H9 (cell line): ENCODE measurements around the gene DMAC2L. TPM values are rescaled to one million over a fixed set of nuclear protein-coding genes. Genes with fewer than 3 reads are reported as not detected.

Experiments used
- DNase-seq: peaks from one replicate; pipeline ENCODE4 v3.0.0-alpha.2; 2017
- H2AFZ ChIP-seq: one replicate; pipeline ENCODE4 v1.6.1; 2013; ENCODE audit warnings: mild to moderate bottlenecking, low read length, control low read depth, moderate library complexity
- H2AK5ac ChIP-seq: 2 replicates; pipeline ENCODE4 v1.6.1; 2013; ENCODE audit warnings: low read length, control low read depth, mixed read lengths; ENCODE audit not compliant: insufficient read length
- H2BK120ac ChIP-seq: one replicate; pipeline ENCODE4 v1.6.1; 2013; ENCODE audit warnings: low read depth, mild to moderate bottlenecking, low read length, control low read depth, inconsistent platforms; ENCODE audit not compliant: poor library complexity, severe bottlenecking
- H2BK12ac ChIP-seq: 2 replicates; pipeline ENCODE4 v1.6.1; 2013; ENCODE audit warnings: low read length, control low read depth, mixed read lengths, low read depth; ENCODE audit not compliant: insufficient read length
- H2BK15ac ChIP-seq: 2 replicates; pipeline ENCODE4 v1.6.1; 2013; ENCODE audit warnings: low read depth, low read length, control low read depth
- H2BK20ac ChIP-seq: one replicate; pipeline ENCODE4 v1.6.1; 2013; ENCODE audit warnings: low read depth, mild to moderate bottlenecking, low read length, control low read depth, inconsistent platforms; ENCODE audit not compliant: poor library complexity, severe bottlenecking
- H2BK5ac ChIP-seq: 2 replicates; pipeline ENCODE4 v1.6.1; 2013; ENCODE audit warnings: low read length, control low read depth, mixed read lengths; ENCODE audit not compliant: insufficient read length
- H3K14ac ChIP-seq: 2 replicates; pipeline ENCODE4 v1.6.1; 2013; ENCODE audit warnings: low read length, control low read depth; ENCODE audit not compliant: insufficient read depth
- H3K18ac ChIP-seq: 2 replicates; pipeline ENCODE4 v1.6.1; 2013; ENCODE audit warnings: low read depth, mild to moderate bottlenecking, mixed read lengths, low read length, control low read depth; ENCODE audit not compliant: insufficient read length
- H3K23ac ChIP-seq: 2 replicates; pipeline ENCODE4 v1.6.1; 2013; ENCODE audit warnings: low read length, control low read depth, mixed read lengths, low read depth; ENCODE audit not compliant: insufficient read length
- H3K23me2 ChIP-seq: 2 replicates; pipeline ENCODE4 v1.6.1; 2013; ENCODE audit warnings: low read depth, mild to moderate bottlenecking, mixed read lengths, low read length, control low read depth; ENCODE audit not compliant: insufficient read length, poor library complexity, severe bottlenecking
- H3K27ac ChIP-seq: 2 replicates; pipeline ENCODE4 v1.5.1; 2013; ENCODE audit warnings: low read length, control low read depth, mixed read lengths, low read depth; ENCODE audit not compliant: insufficient read length
- H3K27me3 ChIP-seq: 2 replicates; pipeline ENCODE4 v1.6.1; 2013; ENCODE audit warnings: low read length, control low read depth, inconsistent platforms; ENCODE audit not compliant: insufficient read depth
- H3K4ac ChIP-seq: 2 replicates; pipeline ENCODE4 v1.6.1; 2013; ENCODE audit warnings: low read depth, mild to moderate bottlenecking, control low read depth, inconsistent platforms, low read length, moderate library complexity
- H3K4me1 ChIP-seq: 2 replicates; pipeline ENCODE4 v1.6.1; 2013; ENCODE audit warnings: low read length, control low read depth, inconsistent platforms; ENCODE audit not compliant: insufficient read depth
- H3K4me2 ChIP-seq: 2 replicates; pipeline ENCODE4 v1.6.1; 2013; ENCODE audit warnings: low read length, control low read depth, mixed read lengths; ENCODE audit not compliant: insufficient read length, insufficient read depth
- H3K56ac ChIP-seq: 2 replicates; pipeline ENCODE4 v1.6.1; 2013; ENCODE audit warnings: low read depth, mild to moderate bottlenecking, mixed read lengths, low read length, control low read depth; ENCODE audit not compliant: insufficient read length
- H3K79me1 ChIP-seq: 2 replicates; pipeline ENCODE4 v1.6.1; 2013; ENCODE audit warnings: low read depth, mild to moderate bottlenecking, moderate library complexity, low read length, control low read depth, inconsistent platforms; ENCODE audit not compliant: insufficient read depth, poor library complexity, severe bottlenecking
- H3K79me2 ChIP-seq: 2 replicates; pipeline ENCODE4 v1.6.1; 2013; ENCODE audit warnings: low read length, control low read depth, inconsistent platforms; ENCODE audit not compliant: insufficient read depth
- H3K9ac ChIP-seq: 2 replicates; pipeline ENCODE4 v1.6.1; 2013; ENCODE audit warnings: low read length, control low read depth, mixed read lengths; ENCODE audit not compliant: insufficient read length; ENCODE audit errors: extremely low read depth
- H3K9me3 ChIP-seq: one replicate; pipeline ENCODE4 v1.6.1; 2013; ENCODE audit warnings: low read depth, low read length, inconsistent platforms; ENCODE audit not compliant: control insufficient read depth
- H3T11ph ChIP-seq: one replicate; pipeline ENCODE4 v1.6.1; 2013; ENCODE audit warnings: mild to moderate bottlenecking, low read length, control low read depth, inconsistent platforms
- H4K20me1 ChIP-seq: one replicate; pipeline ENCODE4 v1.6.1; 2013; ENCODE audit not compliant: control insufficient read depth, insufficient read length, insufficient read depth
- H4K5ac ChIP-seq: 2 replicates; pipeline ENCODE4 v1.6.1; 2013; ENCODE audit warnings: low read depth, mild to moderate bottlenecking, mixed read lengths, low read length, control low read depth; ENCODE audit not compliant: insufficient read length
- H4K8ac ChIP-seq: replicated peaks from 2 replicates; pipeline ENCODE4 v1.6.1; 2013; ENCODE audit warnings: low read length, control low read depth, mixed read lengths, low read depth; ENCODE audit not compliant: insufficient read length
- H4K91ac ChIP-seq: 2 replicates; pipeline ENCODE4 v1.6.1; 2013; ENCODE audit warnings: low read depth, mild to moderate bottlenecking, moderate library complexity, mixed read lengths, low read length, control low read depth; ENCODE audit not compliant: insufficient read length
- H3K27ac Mint-ChIP-seq, 3 experiments: 2 replicates in 2 of 3; 3 replicates in 1 of 3; pipeline ENCODE4 v1.8.0; 2020 to 2021; ENCODE audit warnings: mixed read lengths in 3 of 3, mild to moderate bottlenecking in 1 of 3, moderate library complexity in 1 of 3
- H3K27me3 Mint-ChIP-seq: 2 replicates; pipeline ENCODE4 v1.8.0; 2021; ENCODE audit warnings: low read depth, mild to moderate bottlenecking, moderate library complexity, mixed read lengths
- H3K36me3 Mint-ChIP-seq, 3 experiments: 2 replicates in 2 of 3; 3 replicates in 1 of 3; pipeline ENCODE4 v1.8.0; 2020 to 2021; ENCODE audit warnings: low read depth in 3 of 3, mixed read lengths in 3 of 3; ENCODE audit not compliant: insufficient read depth in 1 of 3
- H3K4me1 Mint-ChIP-seq, 2 experiments: 2 replicates each; pipeline ENCODE4 v1.8.0; 2020; ENCODE audit warnings: mixed read lengths in 2 of 2
- H3K4me3 Mint-ChIP-seq, 2 experiments: 2 replicates in 1 of 2; 3 replicates in 1 of 2; pipeline ENCODE4 v1.8.0; 2020 to 2021; ENCODE audit warnings: mild to moderate bottlenecking in 2 of 2, mixed read lengths in 2 of 2, moderate library complexity in 1 of 2
- H3K9me3 Mint-ChIP-seq, 2 experiments: 2 replicates in 1 of 2; 3 replicates in 1 of 2; pipeline ENCODE4 v1.8.0; 2020; ENCODE audit warnings: mild to moderate bottlenecking in 2 of 2, mixed read lengths in 2 of 2, moderate library complexity in 1 of 2
- CTCF ChIP-seq: fragments of 200-600 bp; sonication (generic); conservative IDR thresholded peaks from 3 replicates; pipeline ENCODE4 v1.8.0; 2021; ENCODE audit warnings: antibody characterized with exemption, mild to moderate bottlenecking
- WGBS: extraction: QIAGEN DNeasy Blood & Tissue Kit; methylation state at CpG from one replicate; pipeline ENCODE4 v1.1.7; 2013; ENCODE audit warnings: missing lambda C conversion rate, low lambda C conversion rate, mixed read lengths; ENCODE audit not compliant: insufficient read length; ENCODE audit errors: extremely low coverage; 5-methylcytosine and 5-hydroxymethylcytosine counted together
- total RNA-seq: library from RNA; stranded (reverse); gene quantifications from 2 replicates; pipeline ENCODE4 v1.2.1, GENCODE V29; 2021

Gene DMAC2L
- total RNA-seq, 1 experiment from 2014 or later, result 22.4 TPM

- H4K5ac ChIP-seq, result no peak overlapping the region
- H3K4me1 ChIP-seq, result peaks cover 8% of the 10 kb centered on the region; the same call in 1 of the 2 replicates
- peaks cover 0 to 3% (median 0%) of the 10 kb centered on the region in 3 experiments; a peak in 1 of 7 replicates for H3K36me3 Mint-ChIP-seq
- H2BK12ac ChIP-seq, result no peak overlapping the region
- no peak overlapping the region for H2BK20ac ChIP-seq
- no peak overlapping the region for H3T11ph ChIP-seq
- no peak overlapping the region for H2AFZ ChIP-seq
- no peak overlapping the region for H3K4ac ChIP-seq
- no peak overlapping the region for H3K23ac ChIP-seq
- no peak overlapping the region for H3K18ac ChIP-seq
- WGBS, result no CpG with 5 or more reads among the region's 3 CpGs
- no peak overlapping the region for H3K14ac ChIP-seq
- H3K27ac Mint-ChIP-seq, result no peak overlapping the region; a peak in 2 of 7 replicates
- DNase-seq, result no peak
- no peak overlapping the region for H4K8ac ChIP-seq
- no peak overlapping the region for H4K91ac ChIP-seq
- H3K27ac ChIP-seq, result no peak overlapping the region
- H2AK5ac ChIP-seq, result no peak overlapping the region
- no peak overlapping the region for H2BK120ac ChIP-seq
- no peaks in the 10 kb centered on the region for H3K27me3 Mint-ChIP-seq
- no peaks in the 10 kb centered on the region for H3K27me3 ChIP-seq
- no peak overlapping the region for H3K4me3 Mint-ChIP-seq
- H3K9ac ChIP-seq, result no peak overlapping the region
- H3K79me1 ChIP-seq, result no peaks in the 10 kb centered on the region
- H3K23me2 ChIP-seq, result no peaks in the 10 kb centered on the region
- peaks cover 25 to 33% of the 10 kb centered on the region in 2 experiments for H3K4me1 Mint-ChIP-seq
- no peaks in the 10 kb centered on the region for H3K9me3 Mint-ChIP-seq
- H2BK15ac ChIP-seq, result no peak overlapping the region
- no peaks in the 10 kb centered on the region for H3K9me3 ChIP-seq
- H4K20me1 ChIP-seq, result no peaks in the 10 kb centered on the region
- H2BK5ac ChIP-seq, result no peak overlapping the region
- no peak for TF ChIP-seq CTCF
- H3K56ac ChIP-seq, result no peak overlapping the region
- no peaks in the 10 kb centered on the region for H3K79me2 ChIP-seq
- H3K4me2 ChIP-seq, result no peak overlapping the region
Measured at GRCh38 chr14:50333014-50333509, 20.9 kb downstream of the DMAC2L start.
